Stimulated activated CD4-positive, alpha-beta T cell treated with anti-CD3 and anti-CD28 coated beads, Interleukin-15, amount 100 ng/mL, for 24 hours (primary cell): ENCODE data around the gene LIN54.
"Not testable (repeated sequence)": the region's sequence is repeated elsewhere in the genome, so short reads cannot be mapped to it uniquely, and the experiment has no call there.

ENCODE experiments used
- DNase-seq: peaks from one replicate; pipeline ENCODE4 v3.0.0-alpha.2; 2020

The LIN54 gene

GRCh38 chr4:82934441-82934840 is 76.2 kb downstream of the LIN54 start:
- no peak for DNase-seq

GRCh38 chr4:82930848-82931755 is 79.5 kb downstream of the LIN54 start:
- no peak for DNase-seq

- DNase-seq: no peak
Measured at GRCh38 chr4:82921795-82922194, 88.8 kb downstream of the LIN54 start.

GRCh38 chr4:82919386-82919785 is 91.2 kb downstream of the LIN54 start:
- DNase-seq: no peak

GRCh38 chr4:82918091-82918490 is 92.5 kb downstream of the LIN54 start:
- no peak for DNase-seq

GRCh38 chr4:82913968-82914367 is 96.7 kb downstream of the LIN54 start:
- DNase-seq: not testable (repeated sequence)

GRCh38 chr4:82913305-82913704 is 97.3 kb downstream of the LIN54 start:
- no peak for DNase-seq

- DNase-seq: no peak
Measured at GRCh38 chr4:82909326-82909725, 101.3 kb downstream of the LIN54 start.

GRCh38 chr4:82906469-82906868 is 104.2 kb downstream of the LIN54 start:
- DNase-seq: no peak

GRCh38 chr4:82905205-82905604 is 105.4 kb downstream of the LIN54 start:
- DNase-seq: peak; percentile 55

- DNase-seq: no peak
Measured at GRCh38 chr4:82903737-82904136, 106.9 kb downstream of the LIN54 start.

- no peak for DNase-seq
Measured at GRCh38 chr4:82901183-82901718, 109.4 kb downstream of the LIN54 start.

GRCh38 chr4:82900411-82901182 is 110.0 kb downstream of the LIN54 start, which contains the start of gene THAP9:
TSS of gene THAP9 (plus strand) at chr4:82900735. CDS start at chr4:82900803, 68 bp downstream.
- peak; percentile 98 for DNase-seq

GRCh38 chr4:82900066-82900410 is 110.6 kb downstream of the LIN54 start:
- DNase-seq: no peak

- DNase-seq: no peak
Measured at GRCh38 chr4:82899374-82900065, 111.1 kb downstream of the LIN54 start.

- DNase-seq: no peak
Measured at GRCh38 chr4:82898322-82899243, 112.0 kb downstream of the LIN54 start.

GRCh38 chr4:82896755-82897154 is 113.9 kb downstream of the LIN54 start:
- DNase-seq: no peak

- DNase-seq: no peak
Measured at GRCh38 chr4:82893942-82894341, 116.7 kb downstream of the LIN54 start.

GRCh38 chr4:82892467-82892802 is 118.2 kb downstream of the LIN54 start:
- DNase-seq: no peak

- DNase-seq: no peak
Measured at GRCh38 chr4:82891707-82892466, 118.7 kb downstream of the LIN54 start.
